ENCODE results near the gene ADSL.

Gene ADSL

GRCh38 chr22:40407831-40408717 lies 61.8 kb downstream of the ADSL start:
- no peak for TF ChIP-seq CTCF (IDR thresholded peaks at IDR 0.05; ENCODE audit: borderline replicate concordance, insufficient read depth, low read depth, low read length)
- no peak overlapping the region for H3K4me3 ChIP-seq (ENCODE audit: low read depth, low read length)

GRCh38 chr22:40408718-40409612 lies 62.7 kb downstream of the ADSL start:
- H3K4me3 ChIP-seq (ENCODE audit: low read depth, low read length), result no peak overlapping the region
- TF ChIP-seq CTCF (IDR thresholded peaks at IDR 0.05; ENCODE audit: borderline replicate concordance, insufficient read depth, low read depth, low read length), result no peak

DNA sequence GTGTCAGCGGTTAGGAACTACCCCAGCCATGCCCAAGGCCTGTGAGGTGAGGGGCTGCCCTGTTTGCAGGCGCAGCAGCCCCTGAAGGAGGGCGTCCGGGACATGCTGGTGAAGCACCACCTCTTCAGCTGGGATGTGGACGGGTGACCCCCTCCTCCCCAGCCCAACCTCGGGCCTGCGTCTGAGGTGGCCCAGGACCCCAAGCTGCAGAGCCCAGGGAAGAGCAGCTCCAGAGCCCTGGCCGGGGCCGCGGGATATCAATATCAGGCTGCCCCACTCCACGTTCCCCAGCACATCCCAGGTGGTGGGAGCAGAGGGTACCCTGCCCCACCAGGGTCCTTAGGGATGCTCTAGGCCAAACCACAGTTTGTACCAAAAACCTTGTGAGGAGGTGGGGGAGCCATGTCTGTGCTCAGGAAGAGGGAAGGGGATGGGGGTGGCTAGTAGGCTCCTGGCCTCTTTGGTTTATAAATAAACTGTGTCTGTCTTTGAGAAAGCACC lies 63.4 kb downstream of the ADSL start:
- no peak overlapping the region for H3K4me3 ChIP-seq (ENCODE audit: low read depth, low read length)
- no peak for TF ChIP-seq CTCF (IDR thresholded peaks at IDR 0.05; ENCODE audit: borderline replicate concordance, insufficient read depth, low read depth, low read length)

DNA sequence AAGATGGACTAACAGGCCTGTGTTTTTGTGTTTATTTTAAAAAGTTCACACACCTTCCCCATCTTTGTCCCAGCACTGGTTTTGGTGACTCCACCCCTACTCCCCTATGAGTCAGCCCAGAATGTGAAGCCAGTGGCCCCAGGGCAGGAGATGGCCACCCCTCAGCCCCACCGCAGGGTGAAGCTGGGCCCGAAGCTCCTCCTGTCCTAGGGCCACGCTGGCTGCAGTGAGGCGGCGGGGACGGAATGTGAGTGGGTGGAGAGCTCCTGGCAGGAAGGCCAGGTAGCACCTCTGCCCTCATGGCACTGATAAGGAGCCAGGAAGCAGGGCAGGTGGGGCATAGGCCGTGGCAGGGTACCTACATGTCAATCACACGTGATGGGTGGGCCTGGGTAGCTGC lies 64.0 kb downstream of the ADSL start:
- TF ChIP-seq CTCF (IDR thresholded peaks at IDR 0.05; ENCODE audit: borderline replicate concordance, insufficient read depth, low read depth, low read length), result no peak
- no peak overlapping the region for H3K4me3 ChIP-seq (ENCODE audit: low read depth, low read length)

- TF ChIP-seq CTCF (IDR thresholded peaks at IDR 0.05; ENCODE audit: borderline replicate concordance, insufficient read depth, low read depth, low read length), result no peak
- no peak overlapping the region for H3K4me3 ChIP-seq (ENCODE audit: low read depth, low read length)
Measured at GRCh38 chr22:40410731-40411505, 64.6 kb downstream of the ADSL start.

- H3K4me3 ChIP-seq (ENCODE audit: low read depth, low read length), result no peak overlapping the region
- no peak for TF ChIP-seq CTCF (IDR thresholded peaks at IDR 0.05; ENCODE audit: borderline replicate concordance, insufficient read depth, low read depth, low read length)
Measured at GRCh38 chr22:40411506-40411861, 65.2 kb downstream of the ADSL start.

Measured in GM12875 (cell line).